Mammary epithelial cell (primary cell): ENCODE measurements around the gene GRN.

Experiments used
- CTCF ChIP-seq, 2 donors: IDR thresholded peaks in 1 of 2; conservative IDR thresholded peaks in 1 of 2; 2 replicates each; pipeline ENCODE4 v1.5.1; 2011 to 2012; ENCODE audit warnings: inconsistent platforms in 2 of 2, low read length in 2 of 2, mild to moderate bottlenecking in 2 of 2, control low read depth in 1 of 2, low read depth in 1 of 2; ENCODE audit not compliant: insufficient read depth in 1 of 2; ENCODE audit errors: extremely low read depth in 1 of 2
- EZH2 ChIP-seq: IDR thresholded peaks from 2 replicates; pipeline ENCODE4 v1.6.1; 2012; ENCODE audit warnings: low read length, inconsistent platforms, borderline replicate concordance

GRCh38 chr17:44307387-44308186 lies 37.5 kb upstream of the GRN start:
- TF ChIP-seq CTCF (conservative IDR thresholded peaks at IDR 0.05 in 1 of 2, IDR thresholded peaks at IDR 0.05 in 1 of 2; ENCODE audit: extremely low read depth in 1 of 2, insufficient read depth in 1 of 2, low read depth in 1 of 2, low read length in 2 of 2) = no peak
- no peak for TF ChIP-seq EZH2
